Measurements from ENCODE around the gene CNBP.
"Not testable (repeated sequence)": the region's sequence is repeated elsewhere in the genome, so short reads cannot be mapped to it uniquely, and the experiment has no call there.

The CNBP gene

GRCh38 chr3:129184784-129185542 lies 1.3 kb upstream of the CNBP start:
- DNase-seq, result not testable (repeated sequence)

- no peak for DNase-seq
Observed at GRCh38 chr3:129184396-129184657, 631 bp upstream of the CNBP start.

- no peak for DNase-seq
Observed at GRCh38 chr3:129182390-129183185, 1.1 kb downstream of the CNBP start.

GRCh38 chr3:129181819-129182218 lies 1.9 kb downstream of the CNBP start:
- DNase-seq, result no peak

GRCh38 chr3:129180461-129180860 lies 3.2 kb downstream of the CNBP start:
- no peak for DNase-seq

- no peak for DNase-seq
Observed at GRCh38 chr3:129176051-129176450, 7.6 kb downstream of the CNBP start.

- DNase-seq, result no peak
Observed at GRCh38 chr3:129173725-129174124, 10.0 kb downstream of the CNBP start.

- DNase-seq, result no peak
Observed at GRCh38 chr3:129173206-129173605, 10.5 kb downstream of the CNBP start.

GRCh38 chr3:129166579-129167332 lies 16.9 kb downstream of the CNBP start:
- no peak for DNase-seq

- not testable (repeated sequence) for DNase-seq
Observed at GRCh38 chr3:129165594-129165993, 18.1 kb downstream of the CNBP start.

GRCh38 chr3:129164500-129164899 lies 19.2 kb downstream of the CNBP start:
- DNase-seq, result no peak

- no peak for DNase-seq
Observed at GRCh38 chr3:129162729-129163579, 20.7 kb downstream of the CNBP start.

- DNase-seq, result no peak
Observed at GRCh38 chr3:129161860-129162271, 21.8 kb downstream of the CNBP start.

GRCh38 chr3:129160891-129161859 lies 22.5 kb downstream of the CNBP start, which contains the start of gene ISY1:
Gene ISY1, minus strand, starts transcription at chr3:129161063. Its CDS starts 88 bp downstream, at chr3:129160975.
- peak; percentile 78 for DNase-seq

GRCh38 chr3:129144786-129145185 lies 38.9 kb downstream of the CNBP start:
- no peak for DNase-seq

- not testable (repeated sequence) for DNase-seq
Observed at GRCh38 chr3:129141011-129141410, 42.7 kb downstream of the CNBP start.

GRCh38 chr3:129139911-129140310 lies 43.8 kb downstream of the CNBP start:
- no peak for DNase-seq

- DNase-seq, result not testable (repeated sequence)
Observed at GRCh38 chr3:129136275-129136674, 47.4 kb downstream of the CNBP start.

- no peak for DNase-seq
Observed at GRCh38 chr3:129132097-129132866, 51.4 kb downstream of the CNBP start.

GRCh38 chr3:129131465-129132088 lies 52.1 kb downstream of the CNBP start:
- no peak for DNase-seq

Measured in activated CD4-positive, alpha-beta T cell treated with anti-CD3 and anti-CD28 coated beads for 1 hour (primary cell).